ENCODE data around the gene TLR3.

TLR3 gene

DNA sequence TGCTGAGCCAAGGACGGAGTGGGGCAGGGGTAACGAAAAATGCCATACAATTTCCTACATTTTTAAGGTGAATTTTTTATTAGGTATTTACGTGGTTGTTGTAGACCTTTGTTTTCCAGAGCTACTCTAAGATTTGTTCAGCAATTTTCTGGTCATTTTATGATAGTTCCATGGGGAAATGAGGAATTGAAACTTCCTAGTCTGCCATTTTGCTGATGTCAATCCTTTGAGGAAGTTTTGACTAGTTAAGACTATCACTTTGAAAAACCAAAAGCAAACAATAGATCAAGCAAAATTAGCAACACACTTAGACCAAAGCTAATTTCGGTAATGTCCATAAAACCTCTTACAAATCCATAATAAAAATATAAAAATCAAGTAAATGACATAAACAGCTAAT lies 7.0 kb upstream of the TLR3 start:
- Histone ChIP-seq H3K36me3 (ENCODE audit: control insufficient read depth, low read length) (no peaks in the 10 kb centered on the region), H3F3A (ENCODE audit: control insufficient read depth, insufficient read depth) (no peaks in the 10 kb centered on the region), H3K9me2 (replicated peaks; ENCODE audit: control insufficient read depth, low read length) (no peaks in the 10 kb centered on the region), H3K79me2 (ENCODE audit: control insufficient read depth, low read length) (no peaks in the 10 kb centered on the region), H4K20me1 (ENCODE audit: control insufficient read depth, insufficient read depth, low read depth, low read length) (no peaks in the 10 kb centered on the region), H3K27me3 (ENCODE audit: control insufficient read depth, low read length) (0 out of 2 replicates have a peak, but pooled peaks cover 2% of the 10 kb centered on the region), H3K27ac (ENCODE audit: low read depth, low read length) (no peak overlapping the region), H3K9me3 (ENCODE audit: control insufficient read depth, insufficient read depth, low read length) (no peaks in the 10 kb centered on the region), H3K4me2 (ENCODE audit: low read length) (no peak overlapping the region), H3K4me1 (ENCODE audit: control insufficient read depth, low read length) (no peaks in the 10 kb centered on the region), H3K4me3 (ENCODE audit: low read length) (no peak overlapping the region)
- TF ChIP-seq, protein P1, sequence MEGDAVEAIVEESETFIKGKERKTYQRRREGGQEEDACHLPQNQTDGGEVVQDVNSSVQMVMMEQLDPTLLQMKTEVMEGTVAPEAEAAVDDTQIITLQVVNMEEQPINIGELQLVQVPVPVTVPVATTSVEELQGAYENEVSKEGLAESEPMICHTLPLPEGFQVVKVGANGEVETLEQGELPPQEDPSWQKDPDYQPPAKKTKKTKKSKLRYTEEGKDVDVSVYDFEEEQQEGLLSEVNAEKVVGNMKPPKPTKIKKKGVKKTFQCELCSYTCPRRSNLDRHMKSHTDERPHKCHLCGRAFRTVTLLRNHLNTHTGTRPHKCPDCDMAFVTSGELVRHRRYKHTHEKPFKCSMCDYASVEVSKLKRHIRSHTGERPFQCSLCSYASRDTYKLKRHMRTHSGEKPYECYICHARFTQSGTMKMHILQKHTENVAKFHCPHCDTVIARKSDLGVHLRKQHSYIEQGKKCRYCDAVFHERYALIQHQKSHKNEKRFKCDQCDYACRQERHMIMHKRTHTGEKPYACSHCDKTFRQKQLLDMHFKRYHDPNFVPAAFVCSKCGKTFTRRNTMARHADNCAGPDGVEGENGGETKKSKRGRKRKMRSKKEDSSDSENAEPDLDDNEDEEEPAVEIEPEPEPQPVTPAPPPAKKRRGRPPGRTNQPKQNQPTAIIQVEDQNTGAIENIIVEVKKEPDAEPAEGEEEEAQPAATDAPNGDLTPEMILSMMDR (IDR thresholded peaks at IDR 0.05; ENCODE audit: low read depth, low read length, poor library complexity, severe bottlenecking) = no peak
- TF ChIP-seq EZH2phosphoT487 (IDR thresholded peaks at IDR 0.05; ENCODE audit: borderline replicate concordance, low read length) = no peak

DNA sequence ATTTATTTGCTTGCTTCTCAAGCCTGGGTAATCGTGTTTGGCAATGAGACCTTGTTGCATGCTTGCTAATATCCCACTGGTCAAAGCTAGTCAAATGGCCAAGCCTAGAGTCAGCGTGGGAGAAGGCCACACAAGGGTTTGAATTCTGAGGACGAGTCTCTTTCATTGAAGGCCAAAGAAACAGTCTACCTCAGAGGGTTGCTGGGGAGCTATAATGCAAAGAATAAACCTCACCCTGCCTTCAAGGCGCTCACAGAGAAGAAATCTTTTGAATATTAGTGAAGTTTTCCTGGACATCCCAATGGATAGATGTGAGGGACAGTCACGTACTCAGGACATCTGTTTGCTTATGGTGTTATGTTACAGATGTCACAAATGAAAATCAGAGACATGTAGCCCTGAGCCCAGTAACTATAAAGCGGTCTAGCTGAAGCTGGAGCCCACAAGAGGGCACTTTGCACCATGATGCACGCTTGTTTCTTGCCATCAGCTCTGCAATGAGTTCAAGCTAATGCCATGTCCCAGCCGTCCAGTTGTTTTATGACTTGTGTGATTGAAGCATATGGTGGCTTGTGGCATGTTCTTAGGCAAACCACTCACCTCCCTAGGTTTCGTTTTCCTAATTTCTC lies 1.1 kb upstream of the TLR3 start:
- TF ChIP-seq EZH2phosphoT487 (IDR thresholded peaks at IDR 0.05; ENCODE audit: borderline replicate concordance, low read length) = no peak
- TF ChIP-seq, protein P1 (IDR thresholded peaks at IDR 0.05; ENCODE audit: low read depth, low read length, poor library complexity, severe bottlenecking) = peak; percentile 68

DNA sequence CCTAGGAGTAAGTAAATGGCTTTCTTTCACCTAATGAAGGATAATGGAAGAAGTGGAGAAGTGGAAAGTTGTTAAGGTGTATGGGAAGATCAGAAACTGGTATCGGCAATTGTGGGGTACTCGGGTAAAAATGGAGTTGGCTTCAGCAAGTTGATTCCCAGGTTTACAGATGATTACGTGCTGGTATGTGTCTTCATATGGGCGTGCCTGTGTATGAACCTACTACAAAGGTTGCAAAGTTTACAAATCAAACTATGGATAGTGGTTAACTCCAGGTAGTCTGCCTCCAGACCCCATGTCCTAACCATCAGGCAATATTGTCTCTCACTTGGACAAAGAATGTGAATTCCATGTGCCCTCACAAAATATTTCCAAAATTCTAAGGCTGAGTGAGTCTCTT lies 773 bp downstream of the TLR3 start:
- Histone ChIP-seq H4K20me1 (ENCODE audit: control insufficient read depth, insufficient read depth, low read depth, low read length) (no peaks in the 10 kb centered on the region), H3K4me3 (ENCODE audit: low read length) (no peak overlapping the region), H3K9me2 (replicated peaks; ENCODE audit: control insufficient read depth, low read length) (no peaks in the 10 kb centered on the region), H3K9me3 (ENCODE audit: control insufficient read depth, insufficient read depth, low read length) (no peaks in the 10 kb centered on the region), H3K4me2 (ENCODE audit: low read length) (peak overlapping the region; percentile 65; the same call in 1 of the 2 replicates), H3K27ac (ENCODE audit: low read depth, low read length) (no peak overlapping the region), H3F3A (ENCODE audit: control insufficient read depth, insufficient read depth) (no peaks in the 10 kb centered on the region), H3K27me3 (ENCODE audit: control insufficient read depth, low read length) (peaks cover 14% of the 10 kb centered on the region), H3K79me2 (ENCODE audit: control insufficient read depth, low read length) (no peaks in the 10 kb centered on the region), H3K4me1 (ENCODE audit: control insufficient read depth, low read length) (peaks cover 12% of the 10 kb centered on the region), H3K36me3 (ENCODE audit: control insufficient read depth, low read length) (no peaks in the 10 kb centered on the region)
- TF ChIP-seq, protein P1 (IDR thresholded peaks at IDR 0.05; ENCODE audit: low read depth, low read length, poor library complexity, severe bottlenecking) = no peak
- TF ChIP-seq EZH2phosphoT487 (IDR thresholded peaks at IDR 0.05; ENCODE audit: borderline replicate concordance, low read length) = no peak

More for the DNA sequence above, 1.1 kb upstream of the TLR3 start:
- Histone ChIP-seq H3K27me3 (ENCODE audit: control insufficient read depth, low read length) (peaks cover 14% of the 10 kb centered on the region), H3K4me1 (ENCODE audit: control insufficient read depth, low read length) (peaks cover 12% of the 10 kb centered on the region), H4K20me1 (ENCODE audit: control insufficient read depth, insufficient read depth, low read depth, low read length) (no peaks in the 10 kb centered on the region), H3K9me3 (ENCODE audit: control insufficient read depth, insufficient read depth, low read length) (no peaks in the 10 kb centered on the region), H3K4me3 (ENCODE audit: low read length) (peak overlapping the region; percentile 59; the same call in 1 of the 2 replicates), H3K79me2 (ENCODE audit: control insufficient read depth, low read length) (no peaks in the 10 kb centered on the region), H3K36me3 (ENCODE audit: control insufficient read depth, low read length) (no peaks in the 10 kb centered on the region), H3F3A (ENCODE audit: control insufficient read depth, insufficient read depth) (no peaks in the 10 kb centered on the region), H3K9me2 (replicated peaks; ENCODE audit: control insufficient read depth, low read length) (no peaks in the 10 kb centered on the region), H3K4me2 (ENCODE audit: low read length) (peak overlapping the region; percentile 65), H3K27ac (ENCODE audit: low read depth, low read length) (no peak overlapping the region)
